SK-N-SH treated with all-trans-retinoic acid at 6 μM for 48 hours (cell line): ENCODE data around the gene COL7A1.

ENCODE experiments used
- ATAC-seq: fragments of 200-7000 bp; cut with Tn5 transposase; 3 replicates; pipeline ENCODE4 v1.9.1; 2020; ENCODE audit warnings: mild to moderate bottlenecking, moderate library complexity
- ARNTL ChIP-seq: fragments of 450-650 bp; formaldehyde crosslinking; IDR thresholded peaks from 2 replicates; pipeline ENCODE4 v1.5.0; 2020; ENCODE audit warnings: low read depth, mild to moderate bottlenecking, moderate library complexity, borderline replicate concordance
- BACH2 ChIP-seq: fragments of 250-450 bp; sonication (Bioruptor Pico); IDR thresholded peaks from 2 replicates; pipeline ENCODE4 v1.9.0; 2021; ENCODE audit warnings: mild to moderate bottlenecking, borderline replicate concordance
- CSDC2 ChIP-seq: fragments of 250-450 bp; sonication (Bioruptor Pico); IDR thresholded peaks from 2 replicates; pipeline ENCODE4 v1.5.0; 2020; ENCODE audit warnings: mild to moderate bottlenecking, moderate library complexity
- ISL1 ChIP-seq: fragments of 250-450 bp; sonication (Bioruptor Pico); IDR thresholded peaks from 2 replicates; pipeline ENCODE4 v2.1.2; 2022; ENCODE audit warnings: mild to moderate bottlenecking, moderate library complexity
- OSR1 ChIP-seq: fragments of 250-450 bp; sonication (Bioruptor Pico); IDR thresholded peaks from 2 replicates; pipeline ENCODE4 v1.8.0; 2022; ENCODE audit warnings: moderate library complexity, mild to moderate bottlenecking, inconsistent platforms
- RARB ChIP-seq: fragments of 250-450 bp; sonication (Bioruptor Pico); IDR thresholded peaks from 2 replicates; pipeline ENCODE4 v1.8.0; 2021; ENCODE audit warnings: mild to moderate bottlenecking, moderate library complexity
- SNAI2 ChIP-seq: fragments of 250-450 bp; sonication (Bioruptor Pico); IDR thresholded peaks from 2 replicates; pipeline ENCODE4 v1.5.0; 2020; ENCODE audit warnings: mild to moderate bottlenecking, moderate library complexity
- TCF4 ChIP-seq: fragments of 250-450 bp; sonication (Bioruptor Pico); IDR thresholded peaks from 2 replicates; pipeline ENCODE4 v1.8.0; 2021; ENCODE audit warnings: mild to moderate bottlenecking, moderate library complexity, borderline replicate concordance
- TOX ChIP-seq: fragments of 250-450 bp; sonication (Bioruptor Pico); IDR thresholded peaks from 2 replicates; pipeline ENCODE4 v1.8.0; 2021; ENCODE audit warnings: mild to moderate bottlenecking, moderate library complexity, borderline replicate concordance
- ZC3H10 ChIP-seq: fragments of 250-450 bp; sonication (Bioruptor Pico); IDR thresholded peaks from 2 replicates; pipeline ENCODE4 v1.5.1; 2021; ENCODE audit warnings: mild to moderate bottlenecking, moderate library complexity
- ZFP3 ChIP-seq: fragments of 250-450 bp; sonication (Bioruptor Pico); IDR thresholded peaks from 2 replicates; pipeline ENCODE4 v1.5.0; 2020; ENCODE audit warnings: mild to moderate bottlenecking, moderate library complexity
- ZNF565 ChIP-seq: fragments of 450-650 bp; formaldehyde crosslinking; conservative IDR thresholded peaks from 2 replicates; pipeline ENCODE4 v1.5.0; 2020; ENCODE audit warnings: low read depth, mild to moderate bottlenecking, moderate library complexity
- ZNF70 ChIP-seq: fragments of 450-650 bp; formaldehyde crosslinking; IDR thresholded peaks from 2 replicates; pipeline ENCODE4 v1.5.0; 2020; ENCODE audit warnings: mild to moderate bottlenecking, moderate library complexity
- TF ChIP-seq, protein P1 (sequence below): fragments of 250-450 bp; sonication (Bioruptor Pico); IDR thresholded peaks from 2 replicates; pipeline ENCODE4 v1.8.0; 2021; ENCODE audit warnings: low read depth, mild to moderate bottlenecking, moderate library complexity, borderline replicate concordance
- TF ChIP-seq, protein P2 (sequence below): fragments of 250-450 bp; sonication (Bioruptor Pico); IDR thresholded peaks from 2 replicates; pipeline ENCODE4 v1.5.0; 2020; ENCODE audit warnings: mild to moderate bottlenecking, moderate library complexity
- TF ChIP-seq, protein P3 (sequence below): fragments of 250-450 bp; sonication (Bioruptor Pico); IDR thresholded peaks from 2 replicates; pipeline ENCODE4 v1.5.1; 2021; ENCODE audit warnings: mild to moderate bottlenecking, moderate library complexity
- TF ChIP-seq, protein P4 (sequence below): fragments of 250-450 bp; sonication (Bioruptor Pico); IDR thresholded peaks from 2 replicates; pipeline ENCODE4 v1.5.1; 2020; ENCODE audit warnings: low read depth, mild to moderate bottlenecking, moderate library complexity

COL7A1 gene

DNA sequence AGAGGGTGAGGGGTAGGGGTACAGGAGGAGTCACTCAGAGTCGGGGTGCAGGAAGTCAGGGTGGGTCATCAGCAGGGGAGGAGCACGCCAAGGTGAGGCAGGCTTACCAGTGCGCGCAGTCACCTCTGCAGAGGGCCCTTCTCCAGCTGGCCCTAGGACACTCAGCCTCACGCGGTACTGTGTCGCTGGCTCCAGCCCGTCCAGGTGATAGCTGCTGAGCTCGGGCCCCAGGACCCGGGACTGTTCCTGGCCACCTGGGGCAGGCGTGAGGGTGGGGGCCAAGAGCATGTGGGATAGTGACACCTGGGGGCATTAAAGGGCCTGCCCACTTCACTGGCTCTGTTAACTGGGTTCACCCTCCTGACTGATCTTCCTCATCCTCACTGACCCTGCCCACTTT, 7.4 kb downstream of the COL7A1 start (continued):
- TF ChIP-seq, protein P1, sequence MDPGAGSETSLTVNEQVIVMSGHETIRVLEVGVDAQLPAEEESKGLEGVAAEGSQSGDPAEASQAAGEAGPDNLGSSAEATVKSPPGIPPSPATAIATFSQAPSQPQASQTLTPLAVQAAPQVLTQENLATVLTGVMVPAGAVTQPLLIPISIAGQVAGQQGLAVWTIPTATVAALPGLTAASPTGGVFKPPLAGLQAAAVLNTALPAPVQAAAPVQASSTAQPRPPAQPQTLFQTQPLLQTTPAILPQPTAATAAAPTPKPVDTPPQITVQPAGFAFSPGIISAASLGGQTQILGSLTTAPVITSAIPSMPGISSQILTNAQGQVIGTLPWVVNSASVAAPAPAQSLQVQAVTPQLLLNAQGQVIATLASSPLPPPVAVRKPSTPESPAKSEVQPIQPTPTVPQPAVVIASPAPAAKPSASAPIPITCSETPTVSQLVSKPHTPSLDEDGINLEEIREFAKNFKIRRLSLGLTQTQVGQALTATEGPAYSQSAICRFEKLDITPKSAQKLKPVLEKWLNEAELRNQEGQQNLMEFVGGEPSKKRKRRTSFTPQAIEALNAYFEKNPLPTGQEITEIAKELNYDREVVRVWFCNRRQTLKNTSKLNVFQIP (CRISPR knock-in tag), result no peak
- TF ChIP-seq CSDC2 (CRISPR knock-in tag) (no peak), ARNTL (CRISPR knock-in tag) (no peak), ZC3H10 (CRISPR knock-in tag) (no peak), BACH2 (CRISPR knock-in tag) (no peak)

DNA sequence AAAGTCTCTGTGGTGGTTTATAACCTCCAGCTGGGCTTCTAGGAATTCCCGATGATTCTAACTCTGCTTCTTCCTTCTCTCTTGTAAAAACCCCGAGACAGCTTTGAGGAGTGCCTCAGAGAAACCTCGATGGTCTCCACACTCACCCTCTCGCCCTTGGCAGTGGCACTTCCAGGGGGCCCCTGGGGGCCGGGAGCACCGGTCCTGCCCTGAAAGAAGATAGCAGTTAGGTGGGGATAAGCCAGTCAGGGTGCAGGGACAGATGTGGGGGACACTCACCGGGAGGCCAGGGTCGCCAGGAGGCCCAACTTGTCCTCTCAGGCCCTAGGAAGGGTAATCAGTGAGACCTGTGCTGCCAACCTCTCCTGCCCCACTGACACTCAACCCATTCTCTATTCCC, 9.7 kb downstream of the COL7A1 start:
- no peak for TF ChIP-seq RARB (CRISPR knock-in tag)
- TF ChIP-seq, protein P2, sequence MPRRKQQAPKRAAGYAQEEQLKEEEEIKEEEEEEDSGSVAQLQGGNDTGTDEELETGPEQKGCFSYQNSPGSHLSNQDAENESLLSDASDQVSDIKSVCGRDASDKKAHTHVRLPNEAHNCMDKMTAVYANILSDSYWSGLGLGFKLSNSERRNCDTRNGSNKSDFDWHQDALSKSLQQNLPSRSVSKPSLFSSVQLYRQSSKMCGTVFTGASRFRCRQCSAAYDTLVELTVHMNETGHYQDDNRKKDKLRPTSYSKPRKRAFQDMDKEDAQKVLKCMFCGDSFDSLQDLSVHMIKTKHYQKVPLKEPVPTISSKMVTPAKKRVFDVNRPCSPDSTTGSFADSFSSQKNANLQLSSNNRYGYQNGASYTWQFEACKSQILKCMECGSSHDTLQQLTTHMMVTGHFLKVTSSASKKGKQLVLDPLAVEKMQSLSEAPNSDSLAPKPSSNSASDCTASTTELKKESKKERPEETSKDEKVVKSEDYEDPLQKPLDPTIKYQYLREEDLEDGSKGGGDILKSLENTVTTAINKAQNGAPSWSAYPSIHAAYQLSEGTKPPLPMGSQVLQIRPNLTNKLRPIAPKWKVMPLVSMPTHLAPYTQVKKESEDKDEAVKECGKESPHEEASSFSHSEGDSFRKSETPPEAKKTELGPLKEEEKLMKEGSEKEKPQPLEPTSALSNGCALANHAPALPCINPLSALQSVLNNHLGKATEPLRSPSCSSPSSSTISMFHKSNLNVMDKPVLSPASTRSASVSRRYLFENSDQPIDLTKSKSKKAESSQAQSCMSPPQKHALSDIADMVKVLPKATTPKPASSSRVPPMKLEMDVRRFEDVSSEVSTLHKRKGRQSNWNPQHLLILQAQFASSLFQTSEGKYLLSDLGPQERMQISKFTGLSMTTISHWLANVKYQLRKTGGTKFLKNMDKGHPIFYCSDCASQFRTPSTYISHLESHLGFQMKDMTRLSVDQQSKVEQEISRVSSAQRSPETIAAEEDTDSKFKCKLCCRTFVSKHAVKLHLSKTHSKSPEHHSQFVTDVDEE (CRISPR knock-in tag), result no peak
- TF ChIP-seq, protein P3, sequence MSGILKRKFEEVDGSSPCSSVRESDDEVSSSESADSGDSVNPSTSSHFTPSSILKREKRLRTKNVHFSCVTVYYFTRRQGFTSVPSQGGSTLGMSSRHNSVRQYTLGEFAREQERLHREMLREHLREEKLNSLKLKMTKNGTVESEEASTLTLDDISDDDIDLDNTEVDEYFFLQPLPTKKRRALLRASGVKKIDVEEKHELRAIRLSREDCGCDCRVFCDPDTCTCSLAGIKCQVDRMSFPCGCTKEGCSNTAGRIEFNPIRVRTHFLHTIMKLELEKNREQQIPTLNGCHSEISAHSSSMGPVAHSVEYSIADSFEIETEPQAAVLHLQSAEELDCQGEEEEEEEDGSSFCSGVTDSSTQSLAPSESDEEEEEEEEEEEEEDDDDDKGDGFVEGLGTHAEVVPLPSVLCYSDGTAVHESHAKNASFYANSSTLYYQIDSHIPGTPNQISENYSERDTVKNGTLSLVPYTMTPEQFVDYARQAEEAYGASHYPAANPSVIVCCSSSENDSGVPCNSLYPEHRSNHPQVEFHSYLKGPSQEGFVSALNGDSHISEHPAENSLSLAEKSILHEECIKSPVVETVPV, result no peak
- ATAC-seq, result no peak

DNA sequence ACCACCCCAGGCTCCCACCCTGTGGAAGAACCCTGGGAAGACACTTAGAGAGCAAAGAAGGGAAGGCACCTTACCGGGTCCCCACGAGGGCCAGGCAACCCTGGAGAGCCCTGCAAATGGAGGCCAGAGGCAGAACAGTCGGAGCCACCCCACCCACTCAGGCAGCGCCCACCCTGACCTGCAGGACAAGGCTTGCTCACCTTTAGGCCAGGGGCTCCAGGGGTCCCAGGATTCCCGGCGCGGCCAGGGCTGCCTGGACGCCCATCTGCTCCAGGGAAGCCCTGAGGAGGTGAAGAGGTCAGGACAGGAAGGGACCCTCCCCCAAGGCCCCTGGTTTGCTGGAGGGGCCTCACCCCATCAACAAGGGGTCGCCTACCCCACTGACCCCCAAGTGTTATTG, 10.3 kb downstream of the COL7A1 start:
- TF ChIP-seq ARNTL (CRISPR knock-in tag) (no peak), SNAI2 (CRISPR knock-in tag) (no peak), ZNF565 (CRISPR knock-in tag) (no peak), OSR1 (CRISPR knock-in tag) (no peak)
- TF ChIP-seq, protein P1 (CRISPR knock-in tag), result no peak
- ATAC-seq, result no peak

DNA sequence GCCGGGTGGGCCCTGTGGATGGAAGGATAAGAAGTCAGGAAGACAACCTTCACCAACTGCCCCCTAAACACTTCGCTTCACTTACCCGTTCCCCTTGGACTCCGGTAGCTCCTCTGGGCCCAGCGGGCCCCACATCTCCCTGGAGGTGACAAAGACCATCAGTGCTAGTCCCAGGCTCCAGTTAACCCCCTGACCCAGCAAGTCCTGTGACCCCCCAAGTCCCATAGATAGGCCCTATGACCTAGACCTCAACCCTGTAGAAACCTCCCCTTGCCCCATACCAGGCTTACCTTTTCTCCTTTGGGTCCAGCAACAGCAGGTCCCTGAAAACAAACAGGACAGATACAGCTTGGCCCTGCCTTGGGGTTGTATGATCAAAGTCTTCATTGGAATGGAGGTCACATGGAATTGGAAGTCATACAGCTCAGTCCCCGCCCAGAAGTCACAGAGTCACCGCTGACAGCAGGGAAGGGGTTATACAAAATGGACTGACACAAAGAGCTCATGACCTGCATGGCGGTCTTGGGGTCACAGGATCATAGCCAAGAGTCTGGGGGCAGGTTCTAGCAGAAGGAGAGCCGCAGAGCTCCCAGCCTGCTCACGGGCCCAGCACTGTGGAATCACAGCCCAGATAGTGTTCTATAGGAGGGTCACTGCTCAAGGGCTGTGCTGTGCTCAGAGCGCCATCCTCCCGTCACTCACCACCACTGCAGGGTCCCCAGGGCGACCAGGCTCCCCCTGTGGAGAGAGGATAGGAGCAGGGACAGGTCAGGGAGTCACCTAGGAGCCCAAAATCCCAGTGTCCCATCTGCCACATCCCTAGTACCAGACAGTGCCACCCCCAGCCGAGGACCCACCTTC, 13.3 kb downstream of the COL7A1 start:
- TF ChIP-seq, protein P4, sequence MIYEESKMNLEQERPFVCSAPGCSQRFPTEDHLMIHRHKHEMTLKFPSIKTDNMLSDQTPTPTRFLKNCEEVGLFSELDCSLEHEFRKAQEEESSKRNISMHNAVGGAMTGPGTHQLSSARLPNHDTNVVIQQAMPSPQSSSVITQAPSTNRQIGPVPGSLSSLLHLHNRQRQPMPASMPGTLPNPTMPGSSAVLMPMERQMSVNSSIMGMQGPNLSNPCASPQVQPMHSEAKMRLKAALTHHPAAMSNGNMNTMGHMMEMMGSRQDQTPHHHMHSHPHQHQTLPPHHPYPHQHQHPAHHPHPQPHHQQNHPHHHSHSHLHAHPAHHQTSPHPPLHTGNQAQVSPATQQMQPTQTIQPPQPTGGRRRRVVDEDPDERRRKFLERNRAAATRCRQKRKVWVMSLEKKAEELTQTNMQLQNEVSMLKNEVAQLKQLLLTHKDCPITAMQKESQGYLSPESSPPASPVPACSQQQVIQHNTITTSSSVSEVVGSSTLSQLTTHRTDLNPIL (CRISPR knock-in tag), result no peak
- no peak for TF ChIP-seq ISL1
- no peak for TF ChIP-seq TCF4 (CRISPR knock-in tag)
- no peak for TF ChIP-seq ZNF70 (CRISPR knock-in tag)
- no peak for TF ChIP-seq RARB (CRISPR knock-in tag)
- ATAC-seq, result no peak

DNA sequence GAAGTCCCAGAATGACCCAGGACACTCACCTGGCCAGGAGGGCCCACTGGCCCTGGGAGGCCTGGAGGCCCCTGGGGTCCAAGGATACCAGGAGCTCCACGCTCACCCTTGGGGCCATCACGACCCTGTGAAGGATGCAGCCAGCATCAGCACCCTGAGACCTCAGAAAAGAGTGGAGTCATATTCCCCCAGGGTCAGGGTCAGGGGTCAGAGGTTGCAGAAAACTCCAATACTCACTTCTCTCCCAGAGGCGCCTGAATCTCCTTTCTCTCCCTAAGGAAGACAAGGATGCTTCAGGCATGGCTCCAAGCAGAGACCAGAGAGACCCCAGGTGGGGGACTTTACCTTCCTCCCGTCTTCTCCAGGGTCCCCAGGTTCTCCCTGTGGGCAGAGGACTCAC, 18.5 kb downstream of the COL7A1 start:
- ATAC-seq, result no peak
- TF ChIP-seq OSR1 (CRISPR knock-in tag), result no peak
- TF ChIP-seq TOX (CRISPR knock-in tag), result no peak
- no peak for TF ChIP-seq ZFP3 (CRISPR knock-in tag)
- TF ChIP-seq, protein P4 (CRISPR knock-in tag), result no peak
- TF ChIP-seq, all 23 proteins: peak for 0
